ENCODE data around the gene IRX2. TPM values are rescaled to one million over a fixed set of nuclear protein-coding genes. Genes with fewer than 3 reads are reported as not detected.

Gene IRX2
- total RNA-seq, 4 donors from 2014 or later = not detected

- Histone ChIP-seq H3K36me3 (no peaks in the 10 kb centered on the region), H3K9me3 (no peaks in the 10 kb centered on the region), H3K27me3 (no peaks in the 10 kb centered on the region), H3K4me3 (no peak overlapping the region), H3K27ac (no peak overlapping the region), H3K4me1 (no peaks in the 10 kb centered on the region)
- no peak for DNase-seq
- TF ChIP-seq CTCF (IDR thresholded peaks at IDR 0.05) = no peak
Observed at GRCh38 chr5:2704111-2704510, 47.4 kb downstream of the IRX2 start.

GRCh38 chr5:2703615-2704014 is 47.9 kb downstream of the IRX2 start:
- no peaks in the 10 kb centered on the region for H3K36me3 ChIP-seq
- H3K4me3 ChIP-seq = no peak overlapping the region
- H3K9me3 ChIP-seq = no peaks in the 10 kb centered on the region
- no peak overlapping the region for H3K27ac ChIP-seq
- TF ChIP-seq CTCF (IDR thresholded peaks at IDR 0.05) (no peak), POLR2A (IDR thresholded peaks at IDR 0.05) (no peak)
- no peaks in the 10 kb centered on the region for H3K27me3 ChIP-seq
- DNase-seq = no peak
- no peaks in the 10 kb centered on the region for H3K4me1 ChIP-seq

DNA sequence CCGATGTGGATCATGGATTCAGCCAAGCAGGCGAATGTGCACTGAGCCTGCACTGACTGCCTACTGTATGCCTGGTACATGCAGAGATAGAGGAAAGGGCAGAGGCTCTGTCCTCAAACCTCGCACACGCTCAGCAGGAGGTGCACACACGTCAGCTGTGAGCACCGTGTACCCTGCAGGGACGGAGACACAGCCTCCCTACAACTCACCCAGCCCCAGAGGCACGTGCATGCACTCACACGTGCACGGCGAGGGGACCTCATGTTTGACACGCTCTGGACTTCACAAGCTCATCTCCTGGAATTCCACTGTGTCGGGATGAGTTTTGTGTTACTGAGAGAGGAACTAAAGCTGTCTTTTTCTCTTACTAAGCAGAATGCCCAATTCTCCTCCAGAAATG is 48.4 kb downstream of the IRX2 start:
- no peaks in the 10 kb centered on the region for H3K27me3 ChIP-seq
- TF ChIP-seq CTCF (IDR thresholded peaks at IDR 0.05) = no peak
- no peak for TF ChIP-seq POLR2A (IDR thresholded peaks at IDR 0.05)
- H3K4me1 ChIP-seq = no peaks in the 10 kb centered on the region
- no peak overlapping the region for H3K27ac ChIP-seq
- no peaks in the 10 kb centered on the region for H3K36me3 ChIP-seq
- no peaks in the 10 kb centered on the region for H3K9me3 ChIP-seq
- H3K4me3 ChIP-seq = no peak overlapping the region
- DNase-seq = no peak

- H3K9me3 ChIP-seq = no peaks in the 10 kb centered on the region
- H3K4me1 ChIP-seq = no peaks in the 10 kb centered on the region
- H3K27me3 ChIP-seq = no peaks in the 10 kb centered on the region
- no peak overlapping the region for H3K4me3 ChIP-seq
- no peak for DNase-seq
- H3K27ac ChIP-seq = no peak overlapping the region
- no peak for TF ChIP-seq POLR2A (IDR thresholded peaks at IDR 0.05)
- TF ChIP-seq CTCF (IDR thresholded peaks at IDR 0.05) = no peak
- no peaks in the 10 kb centered on the region for H3K36me3 ChIP-seq
Observed at GRCh38 chr5:2702096-2702879, 49.2 kb downstream of the IRX2 start.

DNA sequence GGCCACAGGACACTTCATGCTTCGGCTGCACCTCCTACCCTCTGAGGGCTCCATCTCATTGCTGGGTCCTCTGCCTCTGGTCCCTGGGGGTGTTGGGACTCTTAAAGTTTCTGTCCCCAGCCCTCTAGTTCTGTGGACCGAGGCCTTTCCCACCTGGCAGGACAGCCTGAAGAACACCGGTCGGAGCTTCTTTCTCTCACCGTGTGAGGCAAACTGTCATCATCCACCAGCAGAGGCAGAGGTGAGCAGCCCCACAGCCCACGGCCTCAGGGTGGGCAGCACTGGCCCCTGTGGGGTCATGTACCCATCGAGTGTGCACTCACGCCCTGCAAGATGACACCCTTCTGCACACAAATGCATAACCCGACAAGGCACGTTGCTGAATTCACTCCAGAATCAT is 49.9 kb downstream of the IRX2 start:
- no peaks in the 10 kb centered on the region for H3K9me3 ChIP-seq
- no peaks in the 10 kb centered on the region for H3K4me1 ChIP-seq
- TF ChIP-seq POLR2A (IDR thresholded peaks at IDR 0.05) (no peak), CTCF (IDR thresholded peaks at IDR 0.05) (no peak)
- no peaks in the 10 kb centered on the region for H3K36me3 ChIP-seq
- no peak for DNase-seq
- no peak overlapping the region for H3K4me3 ChIP-seq
- no peak overlapping the region for H3K27ac ChIP-seq
- H3K27me3 ChIP-seq = no peaks in the 10 kb centered on the region
